GM23338 (cell line): ENCODE results near the gene TRIM37. TPM values are rescaled to one million over a fixed set of nuclear protein-coding genes. Genes with fewer than 3 reads are reported as not detected.

ENCODE experiments used
- ATAC-seq: fragments of 200-7000 bp; cut with Tn5 transposase; 3 replicates; pipeline ENCODE4 v1.9.1; 2020
- DNase-seq: peaks from one replicate; pipeline ENCODE4 v3.0.0-alpha.2; 2015; ENCODE audit warnings: low spot score
- H2AFZ ChIP-seq: fragments of 200-600 bp; sonication (generic); 2 replicates; pipeline ENCODE4 v1.8.0; 2016; ENCODE audit warnings: antibody characterized with exemption, mild to moderate bottlenecking, moderate library complexity
- H3F3A ChIP-seq: fragments of 200-600 bp; sonication (generic); replicated peaks from 2 replicates; pipeline ENCODE4 v1.8.0; 2017; ENCODE audit warnings: antibody characterized with exemption, mixed run types, low read depth
- H3K27ac ChIP-seq: fragments of 200-600 bp; sonication (generic); 2 replicates; pipeline ENCODE4 v1.6.1; 2016; ENCODE audit warnings: low read depth
- H3K27me3 ChIP-seq: fragments of 200-600 bp; sonication (generic); 2 replicates; pipeline ENCODE4 v1.8.0; 2016; ENCODE audit warnings: mild to moderate bottlenecking, mixed run types, moderate library complexity; ENCODE audit not compliant: insufficient read depth
- H3K36me3 ChIP-seq: fragments of 200-600 bp; sonication (generic); 2 replicates; pipeline ENCODE4 v1.8.0; 2016; ENCODE audit warnings: mild to moderate bottlenecking; ENCODE audit not compliant: insufficient read depth
- H3K4me1 ChIP-seq: fragments of 200-600 bp; sonication (generic); 2 replicates; pipeline ENCODE4 v1.8.0; 2016; ENCODE audit warnings: mild to moderate bottlenecking, moderate library complexity; ENCODE audit not compliant: insufficient read depth
- H3K4me2 ChIP-seq: fragments of 200-600 bp; sonication (generic); 2 replicates; pipeline ENCODE4 v1.7.1; 2017; ENCODE audit warnings: mixed run types
- H3K4me3 ChIP-seq: fragments of 200-600 bp; sonication (generic); 2 replicates; pipeline ENCODE4 v1.6.1; 2016; ENCODE audit warnings: mixed run types
- H3K79me2 ChIP-seq: fragments of 200-600 bp; sonication (generic); replicated peaks from 2 replicates; pipeline ENCODE4 v1.8.0; 2017; ENCODE audit warnings: mild to moderate bottlenecking; ENCODE audit not compliant: insufficient read depth
- H3K9me2 ChIP-seq: fragments of 200-600 bp; sonication (generic); 2 replicates; pipeline ENCODE4 v1.8.0; 2017; ENCODE audit not compliant: insufficient read depth
- H4K20me1 ChIP-seq: fragments of 200-600 bp; sonication (generic); replicated peaks from 2 replicates; pipeline ENCODE4 v1.8.0; 2017; ENCODE audit warnings: mild to moderate bottlenecking; ENCODE audit not compliant: insufficient read depth
- H3K27ac Mint-ChIP-seq: 2 replicates; pipeline ENCODE4 v1.8.0; 2020; ENCODE audit warnings: inconsistent platforms, mild to moderate bottlenecking, moderate library complexity, mixed read lengths
- H3K27me3 Mint-ChIP-seq: 3 replicates; pipeline ENCODE4 v1.8.0; 2022; ENCODE audit warnings: low read depth, mild to moderate bottlenecking, moderate library complexity, mixed read lengths, inconsistent platforms; ENCODE audit not compliant: insufficient read depth, poor library complexity
- H3K36me3 Mint-ChIP-seq: 3 replicates; pipeline ENCODE4 v1.8.0; 2021; ENCODE audit warnings: low read depth, mild to moderate bottlenecking, inconsistent platforms, moderate library complexity, mixed read lengths
- H3K4me1 Mint-ChIP-seq: 3 replicates; pipeline ENCODE4 v1.8.0; 2020; ENCODE audit warnings: mild to moderate bottlenecking, inconsistent platforms, mixed read lengths
- H3K4me3 Mint-ChIP-seq: 3 replicates; pipeline ENCODE4 v1.8.0; 2021; ENCODE audit warnings: moderate library complexity, mild to moderate bottlenecking, inconsistent platforms, mixed read lengths
- H3K9me3 Mint-ChIP-seq: 3 replicates; pipeline ENCODE4 v1.8.0; 2020; ENCODE audit warnings: moderate library complexity, mild to moderate bottlenecking, inconsistent platforms, mixed read lengths
- CTCF ChIP-seq, 2 experiments: fragments of 200-600 bp in 1 of 2; sonication (generic) in 1 of 2; conservative IDR thresholded peaks; 2 replicates each; pipeline versions ENCODE4 v1.5.1 to v1.6.1; 2016 to 2017; ENCODE audit warnings: antibody characterized with exemption in 2 of 2, low read depth in 2 of 2, mild to moderate bottlenecking in 2 of 2, moderate library complexity in 1 of 2
- ETS1 ChIP-seq: IDR thresholded peaks from 2 replicates; pipeline ENCODE4 v1.6.1; 2016; ENCODE audit warnings: antibody characterized with exemption
- EZH2phosphoT487 ChIP-seq: fragments of 200-600 bp; sonication (generic); IDR thresholded peaks from one replicate; pipeline ENCODE4 v1.8.1; 2018; ENCODE audit warnings: antibody characterized with exemption; ENCODE audit not compliant: unreplicated experiment
- POLR2AphosphoS5 ChIP-seq: IDR thresholded peaks from 2 replicates; pipeline ENCODE4 v1.6.1; 2016; ENCODE audit warnings: antibody characterized with exemption, low read depth
- STAT1 ChIP-seq: IDR thresholded peaks from one replicate; pipeline ENCODE4 v1.6.1; 2016; ENCODE audit warnings: antibody characterized with exemption; ENCODE audit not compliant: unreplicated experiment
- ZNF114 ChIP-seq: fragments of 250-450 bp; sonication (Bioruptor Pico); IDR thresholded peaks from 2 replicates; pipeline ENCODE4 v1.5.0; 2020; ENCODE audit warnings: mild to moderate bottlenecking, moderate library complexity
- ZNF462 ChIP-seq: fragments of 250-450 bp; sonication (Bioruptor Pico); IDR thresholded peaks from 2 replicates; pipeline ENCODE4 v1.5.0; 2020; ENCODE audit warnings: mild to moderate bottlenecking, moderate library complexity
- polyA plus RNA-seq: library from polyadenylated mRNA; unstranded; fragments of >200 nt; fragmentation: Nextera tagmentation; extraction: Ambion mirVana; gene quantifications from 2 replicates; pipeline ENCODE4 v1.2.1, GENCODE V29; 2016
- total RNA-seq: library from RNA; depleted of rRNA; stranded (reverse); fragments of >200 nt; shearing (Covaris generic); gene quantifications from 2 replicates; pipeline ENCODE4 v1.2.3, GENCODE V29; 2014

TRIM37 gene
- total and polyA plus RNA-seq, 2 experiments from 2014 or later, result 61.1 to 71.2 TPM

GRCh38 chr17:59010026-59010425 is 96.7 kb downstream of the TRIM37 start (continued):
- TF ChIP-seq ZNF462 (CRISPR knock-in tag), result no peak
- no peak for TF ChIP-seq POLR2AphosphoS5
- TF ChIP-seq CTCF (conservative IDR thresholded peaks at IDR 0.05; ENCODE audit: low read depth in 2 of 2), result no peak
- no peak for TF ChIP-seq STAT1
- TF ChIP-seq EZH2phosphoT487, result no peak
- TF ChIP-seq ZNF114 (CRISPR knock-in tag), result no peak
- TF ChIP-seq ETS1, result no peak

- no peaks in the 10 kb centered on the region for H3K4me1 ChIP-seq
- H3K4me3 ChIP-seq, result no peak overlapping the region
- no peaks in the 10 kb centered on the region for H3K79me2 ChIP-seq
- H3K9me2 ChIP-seq, result no peaks in the 10 kb centered on the region
- peaks cover 4% of the 10 kb centered on the region for H3K27me3 Mint-ChIP-seq
- no peaks in the 10 kb centered on the region for H3K9me3 Mint-ChIP-seq
- no peaks in the 10 kb centered on the region for H3F3A ChIP-seq
- no peak overlapping the region for H3K27ac Mint-ChIP-seq
- TF ChIP-seq CTCF (conservative IDR thresholded peaks at IDR 0.05; ENCODE audit: low read depth in 2 of 2) (no peak), EZH2phosphoT487 (no peak)
- no peaks in the 10 kb centered on the region for H4K20me1 ChIP-seq
- ATAC-seq (no peak), DNase-seq (no peak)
- no peak overlapping the region for H3K4me3 Mint-ChIP-seq
- H3K36me3 Mint-ChIP-seq, result peaks cover 14% of the 10 kb centered on the region; the same call in 2 of the 3 replicates
- no peaks in the 10 kb centered on the region; the same call in 1 of the 2 replicates for H3K36me3 ChIP-seq
- H3K27me3 ChIP-seq, result no peaks in the 10 kb centered on the region
- no peak overlapping the region for H2AFZ ChIP-seq
- no peak overlapping the region for H3K4me2 ChIP-seq
- H3K4me1 Mint-ChIP-seq, result peaks cover 3% of the 10 kb centered on the region; the same call in 1 of the 3 replicates
- H3K27ac ChIP-seq, result no peak overlapping the region
Observed at GRCh38 chr17:59008737-59009136, 97.9 kb downstream of the TRIM37 start.
